ENCODE data around the gene CCDC93.
"Not testable (repeated sequence)": the region's sequence is repeated elsewhere in the genome, so short reads cannot be mapped to it uniquely, and the experiment has no call there.

Gene CCDC93

GRCh38 chr2:118016911-118017310, 3.0 kb upstream of the CCDC93 start:
- no peaks in the 10 kb centered on the region for H3K9me3 Mint-ChIP-seq (ENCODE audit: low read depth)
- no peak overlapping the region for H3K4me3 Mint-ChIP-seq
- peaks cover 20% of the 10 kb centered on the region for H3K4me1 Mint-ChIP-seq (ENCODE audit: low read depth)
- no peak overlapping the region for H3K27ac Mint-ChIP-seq
- no peaks in the 10 kb centered on the region for H3K36me3 Mint-ChIP-seq
- peaks cover 3% of the 10 kb centered on the region for H3K27me3 Mint-ChIP-seq

DNA sequence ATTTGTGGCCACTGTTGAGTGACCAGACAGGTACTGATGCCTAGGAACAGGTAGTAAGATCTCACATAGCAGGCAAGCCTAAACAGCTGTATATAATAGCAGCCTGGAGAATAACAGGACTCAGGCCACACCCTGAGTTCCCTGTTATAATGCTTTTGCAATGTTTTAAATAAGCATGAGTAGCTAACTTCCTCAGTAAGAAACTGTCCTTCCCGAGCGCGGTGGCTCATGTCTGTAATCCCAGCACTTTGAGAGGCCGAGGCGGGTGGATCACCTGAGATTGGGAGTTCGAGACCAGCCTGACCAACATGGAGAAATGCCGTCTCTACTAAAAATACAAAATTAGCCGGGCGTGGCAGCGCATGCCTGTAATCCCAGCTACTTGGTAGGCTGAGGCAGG, 1.9 kb upstream of the CCDC93 start:
- not testable (repeated sequence) for H3K27me3 Mint-ChIP-seq; H3K27ac Mint-ChIP-seq; H3K36me3 Mint-ChIP-seq; H3K4me3 Mint-ChIP-seq; H3K9me3 Mint-ChIP-seq (ENCODE audit: low read depth)
- H3K4me1 Mint-ChIP-seq (ENCODE audit: low read depth): peaks cover 28% of the 10 kb centered on the region

GRCh38 chr2:118014492-118014824, 588 bp upstream of the CCDC93 start:
- Mint-ChIP-seq H3K27ac (peak overlapping the region; percentile 70), H3K4me1 (ENCODE audit: low read depth) (peaks cover 36% of the 10 kb centered on the region), H3K27me3 (no peaks in the 10 kb centered on the region), H3K9me3 (ENCODE audit: low read depth) (no peaks in the 10 kb centered on the region), H3K36me3 (no peaks in the 10 kb centered on the region), H3K4me3 (peak overlapping the region; percentile 94)

- Mint-ChIP-seq H3K27ac (peak overlapping the region; percentile 61), H3K9me3 (ENCODE audit: low read depth) (no peaks in the 10 kb centered on the region), H3K27me3 (no peaks in the 10 kb centered on the region), H3K4me3 (peak overlapping the region; percentile 94), H3K36me3 (no peaks in the 10 kb centered on the region), H3K4me1 (ENCODE audit: low read depth) (peaks cover 37% of the 10 kb centered on the region)
Measured at GRCh38 chr2:118013221-118013723, 598 bp downstream of the CCDC93 start.

DNA sequence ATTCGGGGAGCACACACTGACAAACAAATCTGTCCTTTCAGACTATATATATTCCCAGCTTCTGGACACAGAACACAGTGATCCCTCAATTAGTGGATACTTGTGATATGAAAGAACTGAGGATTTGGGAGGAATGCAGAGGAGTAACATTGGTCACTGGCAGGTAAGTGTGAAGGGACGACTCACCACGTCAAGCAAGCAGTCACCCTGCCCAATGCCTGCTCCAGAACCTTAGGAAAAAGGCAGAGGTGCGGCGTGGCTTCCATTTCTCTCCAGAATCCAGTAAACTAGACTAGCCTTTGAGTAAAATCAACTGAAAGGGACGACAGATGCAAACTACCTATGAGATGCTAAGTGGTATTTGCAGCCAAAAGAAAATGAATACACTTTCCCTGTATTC, 1.1 kb downstream of the CCDC93 start:
- Mint-ChIP-seq H3K4me3 (peak overlapping the region; percentile 89), H3K9me3 (ENCODE audit: low read depth) (no peaks in the 10 kb centered on the region), H3K27me3 (no peaks in the 10 kb centered on the region), H3K27ac (peak overlapping the region; percentile 61), H3K36me3 (peaks cover 4% of the 10 kb centered on the region), H3K4me1 (ENCODE audit: low read depth) (peaks cover 41% of the 10 kb centered on the region)

DNA sequence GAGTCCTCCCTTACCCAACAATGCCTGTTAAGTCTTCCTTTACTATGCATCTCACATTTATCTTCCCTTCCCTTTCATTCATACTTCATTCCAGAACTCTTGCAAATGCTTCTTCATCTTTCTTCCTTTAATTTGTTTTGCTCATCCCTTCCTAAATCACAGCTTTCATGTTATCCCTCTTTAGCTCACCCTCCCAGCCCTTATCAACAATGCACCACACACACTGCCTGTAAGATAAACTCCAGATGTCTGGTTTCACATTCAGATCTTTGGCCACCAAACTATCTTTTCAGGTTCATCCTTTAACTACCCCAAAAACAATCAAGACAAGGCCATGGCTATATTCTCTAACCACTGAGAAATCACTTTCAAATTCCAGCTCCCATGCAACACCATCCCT, 3.4 kb downstream of the CCDC93 start:
- H3K36me3 Mint-ChIP-seq: peaks cover 5% of the 10 kb centered on the region
- peak overlapping the region; percentile 7 for H3K27ac Mint-ChIP-seq

DNA sequence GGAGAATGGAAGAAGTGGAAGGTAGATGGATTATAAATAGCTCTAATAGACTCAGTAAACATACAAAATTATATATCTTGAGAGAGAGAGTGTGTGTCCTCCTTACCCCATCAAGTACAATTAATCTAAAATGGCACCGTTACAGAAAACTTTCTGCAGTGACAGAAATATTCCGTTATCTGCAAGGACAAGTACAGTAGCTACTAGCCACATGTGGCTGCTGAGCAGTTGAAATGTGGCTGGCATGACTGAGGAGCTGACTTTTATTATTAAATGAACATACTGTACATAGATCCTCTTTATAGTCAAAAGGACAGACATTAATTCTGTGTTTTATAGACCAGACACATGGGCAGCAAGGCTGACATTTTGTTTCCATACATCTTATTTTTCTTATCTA, 7.0 kb downstream of the CCDC93 start:
- Mint-ChIP-seq H3K4me3 (no peak overlapping the region), H3K27me3 (no peaks in the 10 kb centered on the region), H3K27ac (no peak overlapping the region), H3K4me1 (ENCODE audit: low read depth) (peaks cover 34% of the 10 kb centered on the region), H3K9me3 (ENCODE audit: low read depth) (no peaks in the 10 kb centered on the region), H3K36me3 (peaks cover 7% of the 10 kb centered on the region)

More for the DNA sequence above, 3.4 kb downstream of the CCDC93 start:
- Mint-ChIP-seq H3K4me1 (ENCODE audit: low read depth) (peaks cover 44% of the 10 kb centered on the region), H3K9me3 (ENCODE audit: low read depth) (no peaks in the 10 kb centered on the region), H3K4me3 (no peak overlapping the region), H3K27me3 (no peaks in the 10 kb centered on the region)

- H3K4me1 Mint-ChIP-seq (ENCODE audit: low read depth): peaks cover 29% of the 10 kb centered on the region
- H3K36me3 Mint-ChIP-seq: peaks cover 7% of the 10 kb centered on the region
- no peaks in the 10 kb centered on the region for H3K27me3 Mint-ChIP-seq
- peak overlapping the region; percentile 34 for H3K27ac Mint-ChIP-seq
- H3K9me3 Mint-ChIP-seq (ENCODE audit: low read depth): no peaks in the 10 kb centered on the region
- H3K4me3 Mint-ChIP-seq: no peak overlapping the region
Measured at GRCh38 chr2:118006326-118006725, 7.5 kb downstream of the CCDC93 start.

DNA sequence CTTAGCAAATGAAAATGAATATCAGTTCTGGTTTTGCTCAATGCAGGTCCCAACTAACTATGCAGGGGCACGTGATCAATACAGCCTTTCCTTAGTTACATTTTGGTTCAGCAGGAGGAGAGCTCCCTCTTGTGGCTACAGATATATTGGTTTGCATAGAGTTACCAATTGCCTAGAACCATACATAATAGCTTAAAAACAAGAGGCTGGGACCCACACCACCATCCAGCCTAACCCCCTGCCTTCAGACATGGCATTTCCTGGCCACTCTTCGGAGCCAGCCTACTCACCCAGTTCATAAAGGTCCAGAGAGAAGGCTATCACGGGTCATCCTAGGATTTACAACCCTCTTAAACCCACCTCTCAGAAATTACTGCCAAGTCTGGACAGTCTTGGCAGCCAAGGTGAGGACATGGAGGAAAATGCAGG, 10.5 kb downstream of the CCDC93 start:
- H3K4me1 Mint-ChIP-seq (ENCODE audit: low read depth): peaks cover 20% of the 10 kb centered on the region

DNA sequence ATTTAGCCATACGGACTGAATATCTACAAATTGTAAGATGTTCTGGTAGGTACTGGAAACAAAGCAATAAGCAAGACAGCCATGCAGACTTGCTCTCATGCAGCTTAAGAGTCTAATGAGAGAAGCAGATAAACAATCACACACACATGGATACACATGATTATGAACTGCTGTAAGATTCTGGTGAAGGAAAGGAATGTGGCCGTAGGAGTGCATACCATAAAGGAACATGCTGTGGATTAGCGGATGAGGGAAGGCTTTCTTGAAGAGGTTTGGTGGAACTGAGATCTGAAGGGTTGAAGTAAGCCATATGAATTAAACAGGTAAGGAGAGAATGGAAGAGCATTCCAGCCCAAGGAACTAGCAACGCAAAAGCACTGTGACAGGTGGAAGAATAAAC, 13.8 kb downstream of the CCDC93 start:
- Mint-ChIP-seq H3K4me3 (no peak overlapping the region), H3K27ac (no peak overlapping the region), H3K9me3 (ENCODE audit: low read depth) (no peaks in the 10 kb centered on the region), H3K36me3 (peaks cover 17% of the 10 kb centered on the region), H3K4me1 (ENCODE audit: low read depth) (peaks cover 11% of the 10 kb centered on the region), H3K27me3 (no peaks in the 10 kb centered on the region)

More for the DNA sequence above, 10.5 kb downstream of the CCDC93 start:
- Mint-ChIP-seq H3K36me3 (peaks cover 16% of the 10 kb centered on the region), H3K4me3 (no peak overlapping the region), H3K9me3 (ENCODE audit: low read depth) (no peaks in the 10 kb centered on the region), H3K27me3 (no peaks in the 10 kb centered on the region), H3K27ac (no peak overlapping the region)

DNA sequence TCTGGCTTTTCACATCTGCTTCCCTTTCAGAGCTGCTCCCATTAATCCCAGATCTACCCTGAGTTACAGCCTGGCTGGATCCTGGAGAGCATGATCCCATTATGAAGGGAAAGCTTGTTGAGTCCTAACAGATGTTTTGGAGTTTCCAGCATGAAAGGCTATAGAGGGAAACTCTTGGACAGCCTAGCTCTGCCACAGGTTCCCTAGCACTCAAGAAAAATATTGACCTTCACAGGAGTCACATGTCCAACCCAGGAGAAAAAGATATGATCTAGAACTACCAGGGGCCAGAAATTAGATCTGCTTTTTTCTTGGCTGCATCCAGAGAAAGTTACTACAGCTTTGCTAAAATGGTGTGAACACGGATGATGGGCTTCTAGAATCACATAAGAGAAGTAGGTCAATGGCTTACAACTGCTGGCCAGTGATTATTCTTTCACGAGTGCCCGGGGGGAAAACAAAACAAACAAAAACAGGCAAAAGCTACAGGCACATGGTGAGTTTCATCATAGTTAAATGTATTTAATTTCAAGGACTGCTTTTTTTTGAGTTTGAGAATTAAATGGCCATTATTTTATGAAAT, 15.9 kb downstream of the CCDC93 start:
- Mint-ChIP-seq H3K4me1 (ENCODE audit: low read depth) (peaks cover 6% of the 10 kb centered on the region), H3K27ac (no peak overlapping the region), H3K27me3 (no peaks in the 10 kb centered on the region), H3K9me3 (ENCODE audit: low read depth) (no peaks in the 10 kb centered on the region), H3K36me3 (peaks cover 16% of the 10 kb centered on the region), H3K4me3 (no peak overlapping the region)

DNA sequence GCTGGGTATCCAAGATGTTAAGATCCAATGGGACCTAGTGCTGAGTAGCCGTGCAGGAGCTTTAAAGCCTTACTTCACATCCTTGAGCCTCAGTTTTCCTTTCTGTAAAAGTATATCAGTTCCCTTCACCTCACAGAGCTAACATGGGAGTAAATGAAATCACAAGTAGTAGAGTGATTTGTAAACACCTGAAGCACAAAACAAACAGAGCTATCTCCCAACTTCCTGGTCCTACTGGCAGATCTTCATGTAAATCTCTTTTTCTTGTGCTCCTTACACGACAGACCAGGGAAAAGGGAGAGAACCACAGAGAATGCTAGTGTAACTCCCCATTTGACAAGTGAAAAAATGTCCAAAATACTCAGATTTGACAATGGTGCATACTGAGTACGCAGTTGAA, 17.3 kb downstream of the CCDC93 start:
- Mint-ChIP-seq H3K4me1 (ENCODE audit: low read depth) (peaks cover 3% of the 10 kb centered on the region), H3K9me3 (ENCODE audit: low read depth) (no peaks in the 10 kb centered on the region), H3K4me3 (no peak overlapping the region), H3K27me3 (no peaks in the 10 kb centered on the region), H3K36me3 (peaks cover 18% of the 10 kb centered on the region), H3K27ac (no peak overlapping the region)

GRCh38 chr2:117994729-117995128, 19.1 kb downstream of the CCDC93 start:
- Mint-ChIP-seq H3K27ac (no peak overlapping the region), H3K4me3 (no peak overlapping the region), H3K36me3 (peaks cover 18% of the 10 kb centered on the region), H3K9me3 (ENCODE audit: low read depth) (no peaks in the 10 kb centered on the region), H3K27me3 (no peaks in the 10 kb centered on the region), H3K4me1 (ENCODE audit: low read depth) (no peaks in the 10 kb centered on the region)

GRCh38 chr2:117989854-117990438, 23.9 kb downstream of the CCDC93 start:
- Mint-ChIP-seq H3K36me3 (peaks cover 10% of the 10 kb centered on the region), H3K27ac (no peak overlapping the region), H3K4me1 (ENCODE audit: low read depth) (peaks cover 2% of the 10 kb centered on the region), H3K9me3 (ENCODE audit: low read depth) (no peaks in the 10 kb centered on the region), H3K27me3 (no peaks in the 10 kb centered on the region), H3K4me3 (no peak overlapping the region)

DNA sequence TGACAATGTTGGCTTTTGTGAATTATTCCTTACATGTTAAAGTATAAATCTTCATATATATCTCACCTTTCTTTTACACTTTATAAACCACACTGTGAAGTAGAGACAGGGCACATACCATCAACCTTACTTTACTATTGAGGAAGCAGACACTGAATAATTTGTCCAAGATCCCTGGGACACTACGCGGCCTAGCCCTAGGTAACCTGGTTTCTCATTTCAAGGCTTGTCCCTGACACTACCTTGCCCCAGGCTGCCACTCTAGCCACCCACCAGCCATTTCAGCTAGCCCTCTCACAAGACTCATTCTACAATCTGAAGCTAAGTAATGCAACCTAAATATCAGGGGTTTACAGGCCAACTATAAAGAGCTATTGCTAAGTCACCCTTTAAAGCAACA, 26.7 kb downstream of the CCDC93 start:
- Mint-ChIP-seq H3K36me3 (peaks cover 8% of the 10 kb centered on the region), H3K4me3 (no peak overlapping the region), H3K27ac (no peak overlapping the region), H3K27me3 (no peaks in the 10 kb centered on the region), H3K9me3 (ENCODE audit: low read depth) (no peaks in the 10 kb centered on the region), H3K4me1 (ENCODE audit: low read depth) (peaks cover 2% of the 10 kb centered on the region)

GRCh38 chr2:117985092-117985491, 28.8 kb downstream of the CCDC93 start:
- H3K27me3 Mint-ChIP-seq: no peaks in the 10 kb centered on the region
- H3K27ac Mint-ChIP-seq: no peak overlapping the region
- H3K36me3 Mint-ChIP-seq: peaks cover 9% of the 10 kb centered on the region
- no peaks in the 10 kb centered on the region for H3K9me3 Mint-ChIP-seq (ENCODE audit: low read depth)
- H3K4me3 Mint-ChIP-seq: no peak overlapping the region
- peaks cover 4% of the 10 kb centered on the region for H3K4me1 Mint-ChIP-seq (ENCODE audit: low read depth)

Measured in activated naive CD8-positive, alpha-beta T cell (primary cell).